ENCODE data around the gene WFIKKN1. TPM values are rescaled to one million over a fixed set of nuclear protein-coding genes. Genes with fewer than 3 reads are reported as not detected.

Gene WFIKKN1
- total and polyA plus RNA-seq, 10 donors, result 0.15 to 1.8 (median 0.94) TPM

- H3K4me1 ChIP-seq, result peaks cover 0 to 13% (median 5%) of the 10 kb centered on the region in 6 donors
- 41 to 57% (median 51%) methylated on average over 7 of the region's 7 CpGs for WGBS, 5 donors
These were observed 30.0 kb upstream of the WFIKKN1 start for GRCh38 chr16:600781-601180.

GRCh38 chr16:603933-604332 is 26.9 kb upstream of the WFIKKN1 start:
- no peak for TF ChIP-seq POLR2AphosphoS5 (IDR thresholded peaks at IDR 0.05)
- H3K4me1 ChIP-seq, result peaks cover 0 to 3% (median under 1%) of the 10 kb centered on the region in 6 donors
- peaks cover 0 to 30% (median 0%) of the 10 kb centered on the region in 6 donors for H3K36me3 ChIP-seq
- peaks cover 0 to 10% (median 7%) of the 10 kb centered on the region in 8 donors for H3K9me3 ChIP-seq
- DNase-seq, result no peak
- H3K27ac ChIP-seq, result no peak overlapping the region
- H3K27me3 ChIP-seq (replicated peaks in 1 of 7), result no peaks in the 10 kb centered on the region
- intact Hi-C loops (cut with DNase I; ENCODE audit: low total_unique reads), result no loop called here
- 59 to 78% (median 63%) methylated on average over 5 of the region's 5 CpGs for WGBS, 5 donors
- H3K4me3 ChIP-seq, result no peak overlapping the region

More at GRCh38 chr16:600781-601180, 30.0 kb upstream of the WFIKKN1 start:
- H3K27me3 ChIP-seq (replicated peaks in 1 of 7), result no peaks in the 10 kb centered on the region
- no peak for TF ChIP-seq POLR2A (IDR thresholded peaks at IDR 0.05)
- TF ChIP-seq CTCF (IDR thresholded peaks at IDR 0.05 in 8 of 11, conservative IDR thresholded peaks at IDR 0.05 in 3 of 11), result no peak
- TF ChIP-seq POLR2AphosphoS5 (IDR thresholded peaks at IDR 0.05), result no peak
- H3K27ac ChIP-seq, result no peak overlapping the region
- H3K9me3 ChIP-seq, result peaks cover 0 to 10% (median 7%) of the 10 kb centered on the region in 8 donors
- no peak overlapping the region for H3K4me3 ChIP-seq
- no peak for DNase-seq
- intact Hi-C loops (cut with DNase I; ENCODE audit: low total_unique reads), result no loop called here
- H3K36me3 ChIP-seq, result peaks cover 0 to 53% (median 2%) of the 10 kb centered on the region in 6 donors

- TF ChIP-seq CTCF (IDR thresholded peaks at IDR 0.05 in 8 of 11, conservative IDR thresholded peaks at IDR 0.05 in 3 of 11) (no peak), POLR2A (IDR thresholded peaks at IDR 0.05) (no peak), POLR2AphosphoS5 (IDR thresholded peaks at IDR 0.05) (no peak)
- Histone ChIP-seq H3K4me3 (no peak overlapping the region), H3K4me1 (peaks cover 0 to 27% (median 18%) of the 10 kb centered on the region in 6 donors), H3K36me3 (peaks cover 0 to 8% (median 0%) of the 10 kb centered on the region in 6 donors), H3K9me3 (peaks cover 0 to 10% (median 7%) of the 10 kb centered on the region in 8 donors), H3K27ac (no peak overlapping the region), H3K27me3 (replicated peaks in 1 of 7) (no peaks in the 10 kb centered on the region)
- DNase-seq, result no peak
- WGBS, 5 donors, result 93 to 97% (median 94%) methylated on average over 17 to 22 of the region's 22 CpGs
- intact Hi-C loops (cut with DNase I; ENCODE audit: low total_unique reads), result no loop called here
These were observed 24.0 kb upstream of the WFIKKN1 start for GRCh38 chr16:606656-607307.

GRCh38 chr16:608019-608418 is 22.8 kb upstream of the WFIKKN1 start:
- 68 to 93% (median 79%) methylated on average over 10 of the region's 10 CpGs for WGBS, 5 donors
- DNase-seq, result no peak
- no peaks in the 10 kb centered on the region for H3K27me3 ChIP-seq (replicated peaks in 1 of 7)
- H3K4me1 ChIP-seq, result peaks cover 0 to 27% (median 18%) of the 10 kb centered on the region in 6 donors
- H3K9me3 ChIP-seq, result peaks cover 0 to 10% (median 7%) of the 10 kb centered on the region in 8 donors
- peaks cover 0 to 8% (median 0%) of the 10 kb centered on the region in 6 donors for H3K36me3 ChIP-seq
- intact Hi-C loops (cut with DNase I; ENCODE audit: low total_unique reads), result no loop called here
- no peak for TF ChIP-seq POLR2A (IDR thresholded peaks at IDR 0.05)
- no peak for TF ChIP-seq POLR2AphosphoS5 (IDR thresholded peaks at IDR 0.05)
- TF ChIP-seq CTCF (IDR thresholded peaks at IDR 0.05 in 8 of 11, conservative IDR thresholded peaks at IDR 0.05 in 3 of 11), result no peak
- H3K27ac ChIP-seq, result no peak overlapping the region
- no peak overlapping the region for H3K4me3 ChIP-seq

All from spleen (tissue), 11 donors.